Keratinocyte (primary cell): ENCODE measurements around the gene GHRHR. TPM values are rescaled to one million over a fixed set of nuclear protein-coding genes. Genes with fewer than 3 reads are reported as not detected.

Source experiments
- DNase-seq: peaks from one replicate; pipeline ENCODE4 v3.0.0-alpha.2; 2011; ENCODE audit warnings: low read depth, missing footprints, low spot score
- FAIRE-seq: peaks from 2 replicates; lab custom pipeline; 2011; peaks lifted over from hg19 to GRCh38; lab: Jason Lieb, UNC
- H2AFZ ChIP-seq: 2 replicates; pipeline ENCODE4 v1.6.0; 2012; ENCODE audit warnings: low read length, control low read depth, inconsistent platforms; ENCODE audit not compliant: control insufficient read depth
- H3K27ac ChIP-seq: 2 replicates; pipeline ENCODE4 v1.5.1; 2011; ENCODE audit warnings: low read length; ENCODE audit not compliant: control insufficient read depth, insufficient read depth
- H3K27me3 ChIP-seq: 3 replicates; pipeline ENCODE4 v1.6.0; 2011; ENCODE audit warnings: low read length; ENCODE audit not compliant: control insufficient read depth, insufficient read depth; ENCODE audit errors: extremely low read depth
- H3K36me3 ChIP-seq, 2 experiments: 2 replicates in 1 of 2; 3 replicates in 1 of 2; pipeline ENCODE4 v1.5.1; 2011; ENCODE audit warnings: low read length in 2 of 2, mild to moderate bottlenecking in 1 of 2; ENCODE audit not compliant: control insufficient read depth in 2 of 2, insufficient read depth in 2 of 2; ENCODE audit errors: extremely low read depth in 1 of 2
- H3K4me1 ChIP-seq: 3 replicates; pipeline ENCODE4 v1.5.1; 2011; ENCODE audit warnings: low read length; ENCODE audit not compliant: control insufficient read depth, insufficient read depth; ENCODE audit errors: extremely low read depth
- H3K4me2 ChIP-seq: 3 replicates; pipeline ENCODE4 v1.6.0; 2011; ENCODE audit warnings: low read depth, low read length; ENCODE audit not compliant: control insufficient read depth, insufficient read depth; ENCODE audit errors: extremely low read depth
- H3K4me3 ChIP-seq, 3 experiments: fragments of 200-600 bp in 1 of 3; sonication (generic) in 1 of 3; 2 replicates in 2 of 3; 3 replicates in 1 of 3; pipeline ENCODE4 v1.5.1; 2011 to 2016; ENCODE audit warnings: low read length in 3 of 3, mild to moderate bottlenecking in 3 of 3, control low read depth in 2 of 3, inconsistent platforms in 1 of 3, low read depth in 1 of 3, mixed read lengths in 1 of 3, mixed run types in 1 of 3, moderate library complexity in 1 of 3; ENCODE audit not compliant: control insufficient read depth in 2 of 3, insufficient read depth in 2 of 3; ENCODE audit errors: extremely low read depth in 1 of 3
- H3K79me2 ChIP-seq: 2 replicates; pipeline ENCODE4 v1.6.0; 2012; ENCODE audit warnings: low read length; ENCODE audit not compliant: control insufficient read depth, insufficient read depth
- H3K9ac ChIP-seq: 3 replicates; pipeline ENCODE4 v1.6.0; 2011; ENCODE audit warnings: low read length; ENCODE audit not compliant: control insufficient read depth, insufficient read depth; ENCODE audit errors: extremely low read depth
- H3K9me1 ChIP-seq: 3 replicates; pipeline ENCODE4 v1.6.0; 2011; ENCODE audit warnings: low read length; ENCODE audit not compliant: control insufficient read depth, insufficient read depth; ENCODE audit errors: extremely low read depth
- H3K9me3 ChIP-seq: 2 replicates; pipeline ENCODE4 v1.5.1; 2012; ENCODE audit warnings: low read depth, low read length; ENCODE audit not compliant: control insufficient read depth
- H4K20me1 ChIP-seq: 3 replicates; pipeline ENCODE4 v1.6.0; 2011; ENCODE audit warnings: low read length; ENCODE audit not compliant: control insufficient read depth, insufficient read depth; ENCODE audit errors: extremely low read depth
- CTCF ChIP-seq, 3 experiments: IDR thresholded peaks in 1 of 3; conservative IDR thresholded peaks in 1 of 3; optimal IDR thresholded peaks in 1 of 3; 2 replicates in 2 of 3; 3 replicates in 1 of 3; pipeline versions ENCODE3 to v1.5.1; 2011; ENCODE audit warnings: low read length in 3 of 3, mild to moderate bottlenecking in 3 of 3, moderate library complexity in 2 of 3, control low read depth in 1 of 3, inconsistent platforms in 1 of 3; ENCODE audit not compliant: insufficient read depth in 2 of 3; ENCODE audit errors: extremely low read depth in 1 of 3
- EZH2 ChIP-seq: IDR thresholded peaks from one replicate; pipeline ENCODE4 v1.6.1; 2012; ENCODE audit warnings: inconsistent platforms, mild to moderate bottlenecking, low read length, moderate library complexity
- dilution Hi-C: fragments of 300-500 bp; cut with MboI; formaldehyde crosslinking; loops from one replicate; pipeline ENCODE4 v1.7.0; 2020; ENCODE audit warnings: low sequenced_read_pairs; ENCODE audit not compliant: extremely low pct_ligation_motif_present
- polyA plus RNA-seq, 5 experiments: library from polyadenylated mRNA; depleted of rRNA in 3 of 5; stranded (reverse) in 3 of 5; stranded (forward) in 1 of 5; unstranded in 1 of 5; fragments of >200 nt; gene quantifications; 1 replicate in 1 of 5; 2 replicates in 3 of 5; 3 replicates in 1 of 5; pipeline versions ENCODE4 v1.2.1 to v1.2.3, GENCODE V29; 2011 to 2012; ENCODE audit warnings: missing spikeins in 2 of 5, low read depth in 1 of 5, low replicate concordance in 1 of 5

GHRHR gene
- polyA plus RNA-seq, 1 donor (not counting 4 experiments of a cell fraction or from before 2014, with no cell fraction given), result not detected

GRCh38 chr7:31007634-31008033 is 43.9 kb downstream of the GHRHR start:
- Histone ChIP-seq H3K36me3 (no peaks in the 10 kb centered on the region), H3K9me1 (no peaks in the 10 kb centered on the region), H3K4me3 (no peak overlapping the region), H3K9me3 (no peaks in the 10 kb centered on the region), H2AFZ (no peak overlapping the region), H3K9ac (no peak overlapping the region), H4K20me1 (no peaks in the 10 kb centered on the region), H3K27me3 (peaks cover 17% of the 10 kb centered on the region), H3K79me2 (no peaks in the 10 kb centered on the region), H3K4me1 (no peaks in the 10 kb centered on the region), H3K27ac (no peak overlapping the region), H3K4me2 (no peak overlapping the region)
- dilution Hi-C loops, result no loop called here
- no peak for FAIRE-seq
- no peak for DNase-seq
- no peak for TF ChIP-seq EZH2
- no peak for TF ChIP-seq CTCF (optimal IDR thresholded peaks at IDR 0.05 in 1 of 3, IDR thresholded peaks at IDR 0.05 in 1 of 3, conservative IDR thresholded peaks at IDR 0.05 in 1 of 3; ENCODE audit: extremely low read depth in 1 of 3, insufficient read depth in 2 of 3, low read length in 3 of 3)

GRCh38 chr7:31014826-31015225 is 51.1 kb downstream of the GHRHR start:
- Histone ChIP-seq H2AFZ (no peak overlapping the region), H4K20me1 (no peaks in the 10 kb centered on the region), H3K79me2 (no peaks in the 10 kb centered on the region), H3K9me1 (no peaks in the 10 kb centered on the region), H3K9ac (no peak overlapping the region), H3K9me3 (no peaks in the 10 kb centered on the region), H3K4me2 (no peak overlapping the region), H3K36me3 (no peaks in the 10 kb centered on the region), H3K4me3 (no peak overlapping the region), H3K27me3 (no peaks in the 10 kb centered on the region), H3K4me1 (no peaks in the 10 kb centered on the region), H3K27ac (no peak overlapping the region)
- dilution Hi-C loops, result no loop called here
- no peak for FAIRE-seq
- TF ChIP-seq EZH2, result no peak
- TF ChIP-seq CTCF (optimal IDR thresholded peaks at IDR 0.05 in 1 of 3, IDR thresholded peaks at IDR 0.05 in 1 of 3, conservative IDR thresholded peaks at IDR 0.05 in 1 of 3; ENCODE audit: extremely low read depth in 1 of 3, insufficient read depth in 2 of 3, low read length in 3 of 3), result no peak
- no peak for DNase-seq
